Lung microvascular endothelial cell (primary cell): ENCODE results near the gene GALNT6. TPM values are rescaled to one million over a fixed set of nuclear protein-coding genes. Genes with fewer than 3 reads are reported as not detected.

ENCODE experiments used
- DNase-seq, 2 donors: peaks; one replicate each; pipeline versions ENCODE4 v3.0.0 to v3.0.0-alpha.2; 2010; ENCODE audit warnings: low read depth in 2 of 2
- total RNA-seq: library from RNA; depleted of rRNA; stranded (reverse); fragments of >200 nt; gene quantifications from 2 replicates; pipeline ENCODE4 v1.2.1, GENCODE V29; 2014

Gene GALNT6
- 8.5 and 27.7 TPM in 2 replicates for total RNA-seq

DNA sequence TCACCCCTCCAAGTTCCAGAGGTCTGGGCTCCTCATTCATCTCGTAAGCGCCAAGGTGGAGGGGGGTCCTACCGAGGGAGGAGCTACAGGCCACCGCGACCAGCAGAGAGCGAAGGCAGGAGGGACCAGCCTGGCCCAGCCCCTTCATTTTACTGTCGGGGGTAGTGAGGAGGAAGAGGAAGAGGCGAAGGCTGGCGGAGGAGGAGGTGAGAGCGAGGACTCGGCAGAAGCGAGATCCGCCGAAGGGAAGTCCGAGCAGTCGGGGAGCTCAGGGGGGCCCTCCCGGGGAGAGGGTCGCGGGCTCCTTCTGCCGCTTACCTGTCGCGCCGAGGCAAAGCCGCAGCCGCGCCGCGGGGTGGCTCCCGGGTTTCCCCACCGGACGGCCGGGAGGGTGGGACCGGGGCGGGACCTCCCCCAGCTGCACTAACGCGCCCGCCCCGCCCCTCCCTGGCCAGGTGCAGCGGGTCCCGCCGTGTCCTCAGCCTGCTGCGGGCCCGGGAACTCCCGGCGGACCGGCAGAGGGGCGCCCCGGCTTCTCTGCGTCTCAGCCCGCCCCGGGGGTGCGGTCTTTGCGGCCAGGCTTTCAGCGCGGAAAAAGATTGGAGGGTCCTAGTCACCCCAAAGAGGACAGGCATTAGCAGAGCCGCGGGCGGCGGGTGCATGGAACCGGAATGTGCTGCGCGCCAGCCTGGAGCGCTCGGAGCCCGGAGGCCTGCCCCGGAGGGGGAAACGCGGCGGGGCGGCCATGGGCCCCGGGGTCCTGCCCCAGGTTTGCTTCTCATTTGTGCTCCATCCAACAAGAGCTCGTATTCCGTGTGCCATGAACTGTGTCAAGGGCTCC lies at the start of gene GALNT6:
Gene GALNT6 (minus strand): TSS at position 124 of the 841 bp plus-strand sequence. CDS start 11,625 bp downstream, outside the sequence.
- peak; percentile 54 to 55 for DNase-seq

DNA sequence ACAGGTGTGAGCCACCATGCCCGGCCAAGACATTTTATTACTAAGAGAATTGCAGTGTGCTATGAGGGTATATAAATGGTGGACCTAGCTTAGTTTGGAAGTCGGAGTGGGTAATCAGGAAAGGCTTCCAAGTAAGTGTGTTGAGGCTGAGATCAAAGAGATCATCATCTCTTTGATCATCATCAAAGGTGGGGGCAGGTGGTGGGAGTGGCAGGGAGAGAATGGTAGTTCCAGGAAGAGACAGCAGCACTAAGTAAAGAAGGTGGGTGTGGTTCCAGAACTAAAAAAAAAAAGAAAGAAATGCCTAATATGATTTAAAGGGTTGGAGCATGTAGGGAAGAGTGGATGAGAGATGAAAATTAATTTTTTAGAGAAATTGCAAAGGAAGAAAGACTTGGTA lies 48.1 kb upstream of the GALNT6 start:
- no peak for DNase-seq

DNA sequence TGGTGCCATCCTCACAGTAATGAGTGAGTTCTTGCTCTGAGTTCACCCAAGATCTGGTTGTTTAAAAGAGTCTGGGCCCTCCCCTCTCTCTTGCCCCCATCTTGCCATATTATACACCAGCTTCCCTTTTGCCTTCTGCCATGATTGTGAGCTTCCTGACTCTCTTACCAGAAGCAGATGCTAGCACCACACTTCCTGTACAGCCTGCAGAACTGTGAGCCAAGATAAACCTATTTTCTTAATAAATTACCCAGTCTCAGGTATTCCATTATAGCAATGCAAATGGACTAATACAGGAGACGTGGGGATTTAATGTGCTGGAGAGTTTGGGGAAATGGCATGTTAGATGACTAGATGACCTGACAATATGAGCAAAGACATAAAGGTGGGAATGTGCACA lies 46.2 kb upstream of the GALNT6 start:
- peak; percentile 49 to 54 for DNase-seq

DNA sequence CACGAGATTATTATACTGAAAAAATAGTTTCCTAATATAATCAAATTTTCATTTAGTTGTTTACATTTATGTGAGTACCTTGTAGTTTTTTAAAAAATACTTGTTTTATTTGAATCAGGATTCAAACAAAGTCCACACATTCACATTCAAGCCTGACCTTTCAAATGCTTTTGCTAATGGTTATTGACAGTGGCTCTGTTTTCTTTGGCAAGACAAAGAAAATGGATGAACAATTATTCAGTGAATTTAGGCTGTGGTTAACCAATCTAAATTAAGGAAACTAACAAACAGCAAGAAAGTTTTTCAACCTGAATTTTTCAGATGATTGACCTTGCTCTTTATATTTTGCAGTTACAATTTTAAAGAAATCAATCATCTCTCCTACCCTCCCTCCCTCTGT lies 43.1 kb upstream of the GALNT6 start:
- DNase-seq, result peak in 1 of 2 donors; percentile 56

DNA sequence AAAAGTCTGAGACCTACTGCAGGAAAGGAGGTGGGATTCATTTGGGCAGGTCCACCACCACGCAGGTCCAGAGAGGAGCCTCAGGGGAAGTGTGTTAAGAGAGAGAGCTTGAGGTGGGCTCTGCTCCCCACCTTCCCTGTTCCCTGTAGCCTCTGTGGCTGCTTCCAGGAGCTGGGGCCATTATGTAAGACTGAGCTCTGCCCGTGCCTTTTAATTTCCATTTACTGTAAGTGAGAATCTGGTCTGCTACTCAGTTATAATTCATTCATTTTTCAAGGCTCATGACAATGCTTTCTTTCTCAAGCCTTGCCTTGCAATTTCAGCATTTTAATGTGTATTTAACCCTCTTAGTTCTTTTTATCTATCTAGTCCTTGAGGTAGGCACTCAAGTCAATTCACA lies 41.7 kb upstream of the GALNT6 start:
- no peak for DNase-seq

- DNase-seq, result no peak
These were observed 39.1 kb upstream of the GALNT6 start for GRCh38 chr12:51430196-51430895.

- DNase-seq, result no peak
These were observed 38.5 kb upstream of the GALNT6 start for GRCh38 chr12:51429700-51430099.

GRCh38 chr12:51428256-51428655 lies 37.0 kb upstream of the GALNT6 start:
- no peak for DNase-seq

DNA sequence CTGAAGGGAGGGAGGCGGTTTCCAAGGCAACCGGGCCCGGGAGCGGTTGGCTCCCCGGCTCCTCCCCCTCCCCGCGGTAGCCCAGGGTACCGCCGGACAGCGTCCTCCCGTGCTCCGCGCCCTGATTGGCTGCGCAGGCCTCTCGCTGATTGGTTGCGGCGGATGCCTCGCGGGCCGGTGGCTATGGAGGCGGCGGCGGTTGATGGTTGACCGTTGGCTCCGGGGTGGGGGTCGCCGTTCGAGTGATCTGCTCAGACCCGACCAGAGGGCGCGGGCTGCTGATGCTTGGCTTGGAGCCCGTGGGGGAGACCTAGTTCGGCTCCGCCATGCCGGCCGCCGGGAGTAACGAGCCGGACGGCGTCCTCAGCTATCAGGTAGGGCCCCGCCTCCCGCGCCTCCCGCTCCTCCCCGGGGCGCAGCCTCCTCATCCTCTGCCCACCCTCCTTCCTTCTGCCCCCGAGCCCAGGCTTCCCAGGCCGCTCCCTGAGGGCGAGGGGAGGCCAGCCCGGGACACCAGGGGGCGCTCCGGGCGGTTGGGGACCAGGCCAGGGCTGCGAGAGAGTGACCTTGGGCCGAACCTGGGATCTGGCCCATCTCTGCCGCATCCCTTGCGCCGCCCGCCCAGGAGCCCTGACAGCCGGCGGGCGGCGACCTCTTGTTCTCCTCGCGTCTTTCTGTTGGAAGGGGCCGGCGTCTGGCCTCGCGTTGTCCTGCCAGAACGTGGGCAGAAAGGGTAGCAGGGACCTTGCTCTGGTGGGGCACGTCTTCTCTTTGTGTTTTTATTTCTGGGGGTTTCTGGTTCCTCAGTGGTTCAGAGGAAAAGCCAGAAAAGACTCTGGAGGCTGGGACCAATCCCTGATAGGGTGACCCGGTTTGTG lies 33.7 kb upstream of the GALNT6 start, which contains the start of gene SLC4A8:
Gene SLC4A8 (plus strand): TSS at position 170 of the 878 bp plus-strand sequence. CDS start 157 bp downstream, at position 327.
- DNase-seq, result peak; percentile 79 to 89

- peak in 1 of 2 donors; percentile 49 for DNase-seq
These were observed 33.0 kb upstream of the GALNT6 start for GRCh38 chr12:51424094-51424661.

DNA sequence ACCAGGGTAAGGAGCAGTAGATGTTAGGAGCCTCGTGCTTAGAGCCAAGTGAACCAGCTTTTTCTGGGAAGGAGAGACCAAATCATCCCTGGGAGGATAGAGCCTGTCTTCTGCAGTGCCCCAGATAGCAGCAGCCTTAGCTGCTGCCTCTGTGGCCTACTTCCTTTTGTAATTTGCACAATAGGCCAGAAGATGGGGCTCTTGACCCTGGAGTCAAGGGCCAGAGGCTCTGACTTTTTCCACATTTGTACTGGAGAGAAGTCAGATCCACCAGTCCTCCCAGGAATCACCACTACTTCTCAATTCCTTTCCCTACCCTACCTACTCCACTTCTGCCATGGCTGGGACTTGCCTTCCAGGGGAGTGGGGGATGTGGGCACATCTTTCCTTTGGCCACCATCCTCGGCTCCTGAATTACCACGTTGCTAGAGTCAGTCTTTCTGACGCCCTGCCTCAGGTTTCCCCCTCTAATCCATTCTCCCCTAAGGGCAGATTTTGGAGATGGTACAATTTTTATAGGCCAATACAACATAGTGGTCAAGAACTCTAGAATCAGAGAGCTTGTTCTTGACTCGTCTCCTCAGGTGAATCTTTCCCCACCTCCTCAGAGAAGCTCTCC lies 30.2 kb upstream of the GALNT6 start:
- peak; percentile 76 to 81 for DNase-seq

GRCh38 chr12:51419425-51420193 lies 28.4 kb upstream of the GALNT6 start:
- peak in 1 of 2 donors; percentile 63 for DNase-seq

GRCh38 chr12:51417826-51418225 lies 26.6 kb upstream of the GALNT6 start:
- no peak for DNase-seq

GRCh38 chr12:51415931-51416330 lies 24.7 kb upstream of the GALNT6 start:
- peak in 1 of 2 donors; percentile 28 for DNase-seq

- DNase-seq, result no peak
These were observed 22.6 kb upstream of the GALNT6 start for GRCh38 chr12:51413791-51414190.

- DNase-seq, result no peak
These were observed 21.9 kb upstream of the GALNT6 start for GRCh38 chr12:51413149-51413548.

DNA sequence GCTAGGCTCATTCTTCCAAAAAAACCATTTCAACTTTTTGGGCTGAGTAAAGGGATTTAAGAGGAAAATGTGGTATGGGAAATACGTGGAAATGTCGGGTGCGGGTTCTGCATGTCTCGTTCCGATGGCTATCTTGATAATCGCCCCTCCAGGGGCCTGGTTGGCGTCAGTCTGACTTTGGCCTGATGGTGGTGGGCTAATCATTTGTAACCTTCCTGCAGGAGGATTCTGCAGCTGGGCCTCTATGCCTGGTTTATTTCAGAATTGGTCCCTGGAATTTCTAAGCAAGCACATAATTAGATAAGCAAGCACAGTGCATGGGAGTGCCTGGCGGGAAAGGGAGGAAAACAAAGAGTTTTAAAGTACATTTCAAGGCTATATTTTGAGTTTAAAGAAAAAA lies 18.6 kb upstream of the GALNT6 start:
- no peak for DNase-seq

DNA sequence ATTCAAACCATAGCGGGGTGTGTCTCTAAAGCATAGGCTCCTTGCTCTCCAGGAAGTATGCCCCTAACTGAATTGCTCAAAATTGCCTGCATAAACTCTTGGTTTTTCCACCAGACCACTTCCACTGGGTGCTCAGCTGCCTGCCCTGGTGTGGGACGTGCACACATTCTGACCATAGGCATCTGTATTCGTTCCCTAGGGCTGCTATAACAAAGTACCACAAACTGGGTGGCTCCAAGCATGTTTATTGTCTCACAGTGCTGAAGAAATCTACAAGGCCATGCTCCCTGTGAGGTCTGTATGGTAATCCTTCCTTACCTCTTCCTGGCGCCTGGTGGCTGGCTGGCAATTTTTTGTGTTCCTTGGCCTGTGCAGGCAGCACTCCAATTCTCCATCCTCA lies 16.4 kb upstream of the GALNT6 start:
- no peak for DNase-seq

DNA sequence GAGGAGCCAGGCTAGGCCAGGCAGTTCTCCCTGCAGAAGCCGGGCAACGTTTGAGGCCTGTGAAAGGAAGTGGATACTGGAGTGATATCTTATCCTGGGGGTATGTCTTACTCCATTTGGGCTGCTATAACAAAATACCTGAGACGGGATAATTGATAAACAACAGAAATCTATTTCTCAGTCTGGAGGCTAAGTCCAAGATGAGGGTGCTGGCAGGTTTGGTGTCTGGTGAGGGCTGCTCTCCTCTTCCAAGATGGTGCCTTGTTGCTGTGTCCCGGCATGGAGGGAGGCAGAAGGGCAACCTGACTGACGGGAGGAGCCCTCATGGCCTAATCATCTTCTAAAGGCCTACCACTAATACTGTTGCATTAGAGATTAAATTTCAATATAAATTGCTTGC lies 15.7 kb upstream of the GALNT6 start:
- no peak for DNase-seq

GRCh38 chr12:51406290-51406689 lies 15.1 kb upstream of the GALNT6 start:
- DNase-seq, result no peak
